ENCODE measurements around the gene TGFBR2.

GRCh38 chr3:30586096-30586805 lies 20.1 kb upstream of the TGFBR2 start:
- TF ChIP-seq POLR2AphosphoS5 (IDR thresholded peaks at IDR 0.05) (no peak), CTCF (IDR thresholded peaks at IDR 0.05) (no peak), POLR2A (IDR thresholded peaks at IDR 0.05) (no peak)
